Esophagus mucosa (tissue), 1 donor: ENCODE data around the gene MRPL32. TPM values are rescaled to one million over a fixed set of nuclear protein-coding genes. Genes with fewer than 3 reads are reported as not detected.
"Not testable (repeated sequence)": the region's sequence is repeated elsewhere in the genome, so short reads cannot be mapped to it uniquely, and the experiment has no call there.

Experiments
- ATAC-seq: fragments of 200-7000 bp; cut with Tn5 transposase; one replicate; pipeline ENCODE4 v1.9.1; 2020
- total RNA-seq: library from RNA; stranded (reverse); gene quantifications from one replicate; pipeline ENCODE4 v1.2.4, GENCODE V29; 2023
- donor health status: DM: yes; HTN: yes; CAD: no.

Gene MRPL32
- total RNA-seq = 41.2 TPM

DNA sequence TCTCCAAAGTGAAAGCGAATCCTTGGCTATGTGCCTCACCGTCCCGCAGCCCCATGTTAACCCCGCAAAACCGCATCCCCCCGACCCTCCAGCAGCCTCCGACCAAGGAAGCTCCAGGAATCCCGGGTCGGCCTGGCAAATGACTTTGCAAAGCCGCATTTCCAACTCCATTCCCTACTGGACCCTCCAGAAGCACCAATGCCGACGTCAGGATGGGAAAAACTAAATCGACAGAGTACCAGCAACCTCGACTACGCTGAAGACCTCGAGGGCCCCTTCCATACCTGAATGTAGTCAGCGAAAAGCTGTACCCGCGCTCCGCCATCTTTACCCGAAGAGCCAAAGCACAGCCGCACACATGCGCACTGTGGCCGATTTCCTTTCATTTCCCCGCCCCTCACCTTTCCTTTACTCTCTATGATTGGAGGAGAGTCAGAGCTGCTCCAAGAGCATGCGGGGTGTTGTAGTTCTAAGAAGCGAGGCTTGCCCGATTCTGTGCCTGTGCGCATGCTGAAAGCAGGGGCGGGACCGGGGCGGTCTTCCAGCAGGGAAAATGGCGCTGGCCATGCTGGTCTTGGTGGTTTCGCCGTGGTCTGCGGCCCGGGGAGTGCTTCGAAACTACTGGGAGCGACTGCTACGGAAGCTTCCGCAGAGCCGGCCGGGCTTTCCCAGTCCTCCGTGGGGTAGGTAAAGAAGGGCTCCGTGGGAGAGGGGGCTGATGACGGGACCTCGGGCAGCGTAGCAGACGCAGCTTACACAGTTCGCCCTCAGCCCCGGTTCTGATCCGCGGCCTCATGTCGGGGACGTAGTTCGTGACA, at the start of gene MRPL32, which contains the start of gene PSMA2:
Gene MRPL32 (plus strand): TSS at position 543 of the 818 bp plus-strand sequence. CDS start 11 bp downstream, at position 554.
Gene PSMA2 (minus strand): TSS at position 341 of the 818 bp plus-strand sequence. CDS start 16 bp downstream, at position 325.
- peak; percentile 100 for ATAC-seq

DNA sequence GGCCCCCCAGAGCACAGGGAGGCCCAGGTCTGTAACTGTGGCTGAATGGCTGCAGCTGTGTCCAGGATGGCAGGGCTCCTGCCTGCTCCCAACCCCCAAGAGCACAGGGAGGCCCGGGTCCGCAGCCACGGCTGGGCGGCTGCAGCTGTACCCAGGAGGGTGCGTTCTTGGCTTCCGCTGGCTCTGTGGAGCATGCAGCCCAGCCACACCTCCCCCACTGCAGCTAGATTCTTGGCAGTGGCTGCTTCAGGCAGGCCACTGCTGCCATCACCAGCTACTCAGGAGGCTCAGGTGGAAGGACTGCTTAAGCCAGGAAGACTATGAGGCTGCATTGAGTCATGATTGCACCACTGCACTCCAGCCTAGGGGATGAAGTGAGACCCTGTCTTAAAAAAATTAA, 48.2 kb upstream of the MRPL32 start:
- peak; percentile 63 for ATAC-seq

DNA sequence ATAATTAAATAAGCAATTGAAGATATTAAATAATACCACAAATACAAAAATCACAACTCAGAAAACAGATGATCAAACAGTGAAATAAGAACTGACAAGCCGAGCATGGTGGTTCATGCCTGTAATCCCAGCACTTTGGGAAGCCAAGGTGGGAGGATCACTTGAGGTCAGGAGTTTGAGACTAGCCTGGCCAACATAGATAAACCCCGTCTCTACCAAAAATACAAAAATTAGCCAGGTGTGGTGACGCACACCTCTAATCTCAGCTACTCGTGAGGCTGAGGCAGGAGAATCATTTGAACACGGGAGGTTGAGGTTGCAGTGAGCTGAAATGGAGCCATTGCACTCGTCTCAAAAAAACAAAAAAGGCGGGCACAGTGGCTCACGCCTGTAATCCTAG, 47.0 kb upstream of the MRPL32 start:
- ATAC-seq = not testable (repeated sequence)

DNA sequence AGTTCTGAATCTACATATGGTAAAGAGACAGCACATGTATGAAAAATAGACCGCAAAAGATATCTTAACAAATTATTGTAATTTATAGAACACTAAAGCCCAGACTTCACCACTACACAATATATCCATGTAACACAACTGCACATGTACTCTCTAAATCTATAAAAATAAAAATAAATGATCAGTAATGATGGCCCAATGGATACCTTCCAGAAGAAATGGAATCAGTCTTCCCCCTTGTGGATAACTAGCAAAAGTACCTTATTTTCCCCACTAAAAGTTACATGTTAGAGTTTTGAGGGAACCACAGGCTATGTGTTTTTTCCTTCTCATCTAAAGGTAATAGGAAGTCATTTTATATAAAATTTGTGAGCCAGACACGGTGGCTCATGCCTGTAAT, 46.0 kb upstream of the MRPL32 start:
- no peak for ATAC-seq

DNA sequence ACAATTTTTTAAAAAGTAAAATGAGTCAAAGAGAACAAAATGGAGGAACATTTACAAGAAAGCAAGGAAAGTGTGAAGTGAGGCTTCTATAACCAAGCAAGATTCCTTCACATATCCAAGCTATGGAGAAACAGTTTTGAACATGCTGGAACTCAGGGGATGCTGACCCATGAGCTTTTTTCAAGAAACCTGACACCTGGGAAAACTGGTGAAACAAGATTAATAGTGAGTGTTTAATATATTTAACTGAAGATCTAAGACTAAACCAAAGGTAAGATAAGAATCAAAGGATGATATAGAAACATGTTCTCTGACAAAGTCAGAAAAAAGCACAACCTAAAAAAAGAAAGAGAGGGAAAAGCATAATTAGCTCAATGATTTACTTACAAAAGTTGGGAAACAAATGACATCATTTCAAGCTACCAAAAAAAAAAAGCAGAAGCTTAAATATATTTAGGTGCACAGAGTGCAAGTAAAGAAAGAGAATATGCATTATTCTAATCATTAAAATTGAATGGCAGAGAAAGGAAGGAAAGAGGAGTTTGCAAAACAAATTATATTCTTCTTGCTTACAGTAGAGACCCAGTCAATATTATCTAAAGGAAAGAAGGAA, 45.2 kb upstream of the MRPL32 start:
- no peak for ATAC-seq

DNA sequence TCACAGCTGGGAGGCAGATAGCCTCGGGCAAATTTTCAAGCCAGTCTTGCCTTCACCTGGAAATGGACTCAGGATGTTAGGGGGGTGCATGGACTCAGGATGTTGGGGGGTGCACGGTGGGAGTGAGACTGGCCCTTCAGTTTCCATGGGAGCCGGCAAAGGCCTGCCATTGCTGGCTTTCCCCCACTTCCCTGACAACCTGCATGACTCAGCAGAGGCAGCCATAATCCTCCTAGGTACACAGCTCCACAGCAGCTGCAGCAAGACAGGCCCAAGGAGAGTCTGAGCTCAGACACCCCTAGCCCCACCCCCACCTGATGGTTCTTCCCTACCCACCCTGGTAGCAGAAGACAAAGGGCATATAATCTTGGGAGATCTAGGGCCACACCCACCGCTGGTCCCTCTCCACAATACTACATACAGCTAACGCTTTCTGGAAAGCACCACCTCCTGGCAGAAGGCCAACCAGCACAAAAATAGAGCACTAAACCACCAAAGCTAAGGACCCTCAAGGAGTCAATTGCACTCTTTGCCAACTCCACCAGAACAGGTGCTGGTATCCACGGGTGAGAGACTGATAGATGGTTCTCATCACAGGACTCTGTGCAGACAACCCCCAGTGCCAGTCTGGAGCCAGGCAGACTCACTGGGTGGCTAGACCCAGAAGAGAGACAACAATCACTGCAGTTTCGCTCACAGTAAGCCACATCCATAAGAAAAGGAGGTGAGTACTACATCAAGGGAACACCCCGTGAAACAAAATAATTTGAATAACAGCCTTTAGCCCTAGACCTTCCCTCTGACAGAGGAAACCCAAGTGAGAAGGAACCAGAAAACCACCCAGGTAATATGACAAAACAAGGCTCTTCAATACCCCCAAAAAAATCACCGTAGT, 38.6 kb upstream of the MRPL32 start:
- peak; percentile 35 for ATAC-seq

DNA sequence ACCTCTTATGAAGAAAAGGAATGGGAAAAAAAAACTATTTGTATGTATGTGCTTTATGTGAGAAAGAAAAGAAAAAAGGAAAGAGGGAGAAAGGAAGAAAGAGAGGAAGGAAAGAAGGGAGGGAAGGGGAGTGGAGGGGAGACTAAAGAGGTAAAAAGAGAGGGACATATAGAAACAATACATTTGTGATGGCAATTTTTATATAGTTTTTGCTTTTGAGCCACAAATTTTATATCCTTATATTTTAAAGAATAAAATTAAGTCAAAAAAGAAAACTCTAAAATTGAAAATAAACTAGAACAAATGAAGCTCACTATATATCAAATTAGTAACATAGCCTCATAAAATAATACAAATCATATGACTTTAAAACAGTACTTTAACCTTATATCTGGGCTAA, 31.3 kb upstream of the MRPL32 start:
- no peak for ATAC-seq

DNA sequence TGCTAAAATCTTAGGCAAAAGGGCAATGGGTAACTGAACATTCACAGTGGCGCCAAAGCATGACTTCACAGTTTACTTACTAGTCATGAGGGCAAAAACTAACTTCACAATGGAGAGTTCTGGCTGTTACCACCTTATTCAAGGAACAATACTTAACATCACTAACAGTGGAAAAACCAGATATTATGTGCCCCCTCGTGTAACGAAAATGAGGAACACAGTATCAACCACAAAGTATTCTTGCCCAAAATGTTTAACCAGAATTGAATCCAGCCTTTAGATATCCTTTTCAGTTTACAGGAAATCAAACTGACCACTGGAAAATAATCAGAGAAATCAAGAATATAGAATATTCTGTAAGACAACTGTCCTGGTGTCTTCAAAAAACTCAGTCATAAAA, 29.8 kb upstream of the MRPL32 start:
- no peak for ATAC-seq

DNA sequence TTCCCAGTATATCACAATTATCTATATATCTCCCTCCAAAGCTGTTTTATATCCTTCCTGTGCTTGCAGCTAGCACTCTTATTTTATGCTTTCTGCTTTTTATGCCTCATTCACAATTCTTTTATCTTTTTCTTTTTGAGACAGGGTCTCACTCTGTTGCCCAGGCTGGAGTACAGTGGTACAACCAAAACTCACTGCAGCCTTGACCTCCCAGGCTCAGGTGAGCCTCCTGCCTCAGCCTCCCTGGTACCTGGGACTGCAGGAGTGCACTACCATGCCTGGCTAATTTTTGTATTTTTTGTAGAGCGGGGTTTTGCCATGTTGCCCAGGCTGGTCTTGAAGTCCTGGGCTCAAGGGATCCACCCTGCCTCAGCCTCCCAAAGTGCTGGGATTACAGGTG, 26.0 kb upstream of the MRPL32 start:
- ATAC-seq = no peak

DNA sequence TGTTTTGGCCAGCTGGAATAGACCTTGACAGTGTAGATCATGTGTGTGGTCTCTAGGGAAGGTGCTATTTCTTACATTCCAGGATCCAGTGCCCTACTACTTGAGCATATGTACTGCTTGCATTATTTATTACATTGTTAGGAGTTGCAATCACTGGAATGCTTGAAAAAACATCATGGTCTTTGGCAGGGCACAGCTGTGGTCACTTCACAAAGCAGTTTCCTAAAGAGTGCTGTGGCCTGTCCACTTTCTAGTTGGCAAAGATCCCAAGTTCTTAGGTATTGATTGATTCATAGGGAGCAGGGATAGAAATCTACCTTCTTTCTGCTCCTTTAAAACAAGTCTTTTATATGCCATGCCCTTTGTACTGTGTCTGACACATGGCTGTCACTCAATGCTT, 24.9 kb upstream of the MRPL32 start:
- no peak for ATAC-seq

DNA sequence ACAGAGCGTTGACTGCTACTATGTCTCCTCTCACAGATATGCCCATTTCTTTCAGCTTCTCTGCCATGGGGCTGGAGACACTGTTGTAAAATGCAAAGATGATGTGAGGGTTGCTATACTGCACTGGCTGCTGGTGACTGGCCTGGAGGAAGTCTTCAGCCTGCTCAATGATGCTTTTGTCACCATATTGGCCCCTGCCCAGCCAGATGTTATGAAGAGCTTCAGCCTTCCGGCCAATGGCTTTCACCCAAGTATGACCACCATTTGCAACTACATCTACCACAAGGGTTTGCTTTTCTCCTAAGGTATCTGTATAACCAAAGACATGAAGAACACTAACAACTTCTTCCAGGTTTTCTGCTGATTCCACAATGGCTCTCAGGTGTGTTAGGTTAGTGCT, 21.9 kb upstream of the MRPL32 start:
- ATAC-seq = no peak

DNA sequence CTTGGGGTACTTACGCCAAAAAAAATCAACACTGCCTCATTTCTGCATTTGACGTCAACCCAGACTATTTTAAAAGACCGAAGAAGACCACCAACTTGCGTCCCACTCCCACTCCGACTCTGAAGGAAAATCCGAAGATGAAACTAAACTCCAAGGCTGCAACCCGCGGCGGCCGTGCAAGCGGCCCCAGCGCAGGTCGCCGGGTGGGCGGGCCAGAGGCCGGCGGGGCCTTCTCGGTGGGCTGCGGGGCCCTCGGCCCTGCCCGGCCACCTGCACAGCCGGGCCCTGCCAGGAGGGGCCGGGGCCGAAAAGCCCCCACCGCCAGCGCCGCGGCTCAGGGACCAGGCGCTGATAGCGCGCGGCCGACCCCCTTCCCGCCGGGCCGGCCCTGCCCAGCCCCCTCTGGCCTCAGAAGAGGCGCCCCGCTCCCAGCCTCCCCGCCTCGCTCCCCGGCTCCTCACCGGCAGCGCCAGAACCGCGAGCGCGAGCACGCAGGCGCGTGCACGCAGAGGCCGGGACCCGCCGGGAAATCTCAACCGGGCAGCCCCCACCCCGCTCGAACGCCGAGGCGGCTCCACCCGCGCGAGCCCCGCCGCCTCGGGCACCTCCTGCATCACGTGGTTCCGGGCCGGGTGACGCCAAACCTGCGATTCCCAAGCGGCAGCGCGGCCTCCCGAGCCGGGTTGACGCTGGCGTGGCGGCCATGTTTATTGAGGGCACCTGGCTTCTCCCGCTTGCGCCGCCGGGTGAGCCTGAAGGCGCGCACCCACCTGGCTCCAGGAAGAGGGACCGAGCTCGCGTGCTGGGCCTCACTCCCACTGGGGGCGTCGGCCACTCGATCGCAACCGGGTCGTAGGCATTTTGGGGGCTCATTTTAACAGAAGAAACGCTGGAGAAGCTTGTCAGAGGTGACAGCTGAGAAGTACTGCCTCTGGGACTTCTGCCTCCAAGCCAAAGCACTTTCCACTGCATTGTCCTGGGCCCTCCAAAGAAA, 20.4 kb upstream of the MRPL32 start, which contains the start of gene C7orf25:
Gene C7orf25 (minus strand): TSS at position 617 of the 994 bp plus-strand sequence. CDS start 1,170 bp downstream, outside the sequence.
- ATAC-seq = peak; percentile 95

DNA sequence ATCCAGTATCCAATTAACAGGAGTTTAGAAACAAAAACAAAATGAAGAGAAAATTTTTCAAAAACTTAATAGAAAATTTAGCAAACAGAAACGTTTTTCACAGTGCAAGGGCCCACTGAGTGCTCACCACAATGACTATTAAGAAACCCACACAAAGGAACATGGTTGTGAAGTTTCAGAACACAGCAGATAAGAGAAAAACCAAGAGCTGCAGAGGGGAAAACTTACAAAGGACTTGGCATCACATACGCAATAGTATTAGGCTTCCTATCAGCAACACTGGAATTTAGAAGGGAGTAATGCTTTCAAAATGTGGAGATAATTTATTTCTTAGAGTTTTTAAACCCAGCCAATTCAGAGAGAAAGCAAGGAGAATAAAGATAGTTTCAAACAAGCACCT, 18.6 kb upstream of the MRPL32 start:
- ATAC-seq = no peak

DNA sequence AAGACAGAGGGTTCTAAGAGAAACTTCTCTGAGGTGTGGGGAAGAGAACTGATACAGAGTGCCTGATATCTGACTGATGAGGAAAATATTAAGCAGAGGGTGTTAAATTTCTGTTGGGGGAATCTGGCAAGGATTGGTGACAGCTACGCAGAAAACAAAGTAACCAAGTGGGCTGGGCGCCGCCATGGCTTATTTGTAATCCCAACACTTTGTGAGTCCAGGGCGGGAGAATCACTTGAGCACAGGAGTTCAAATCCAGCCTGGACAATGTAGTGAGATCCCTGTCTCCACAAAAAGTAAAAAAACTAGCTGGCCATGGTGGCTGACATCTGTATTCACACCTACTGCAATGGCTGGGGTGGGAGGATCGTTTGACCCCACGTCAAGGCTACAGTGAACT, 18.2 kb upstream of the MRPL32 start:
- no peak for ATAC-seq

DNA sequence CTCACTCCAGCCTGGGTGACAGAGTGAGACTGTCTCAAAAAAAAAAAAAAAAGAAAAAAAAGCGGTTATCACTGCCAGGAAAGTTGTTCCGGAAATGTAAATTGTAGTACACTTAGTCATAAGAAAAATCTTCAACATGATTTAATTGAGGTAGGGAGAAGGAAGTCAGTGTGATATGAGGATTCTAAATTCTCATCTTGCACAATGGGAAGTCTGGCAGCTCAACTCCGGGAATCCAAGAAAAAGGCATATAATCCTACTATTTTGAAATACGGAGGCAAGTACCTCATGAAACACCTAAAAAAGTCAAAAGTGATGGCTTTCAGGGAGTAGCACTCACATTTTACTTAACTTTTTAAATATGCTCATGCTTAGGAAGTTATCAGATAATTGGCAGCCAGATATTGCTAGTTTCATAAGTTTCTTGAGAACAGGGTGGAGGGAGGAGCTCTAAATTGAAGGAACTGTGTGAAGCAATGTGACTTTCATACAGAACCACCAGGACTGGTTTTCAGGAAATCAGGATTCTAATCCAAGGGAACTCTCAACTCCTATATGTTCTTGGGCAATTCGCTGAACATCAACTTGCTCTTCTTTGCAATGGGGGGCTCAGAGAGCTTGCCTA, 17.6 kb upstream of the MRPL32 start:
- ATAC-seq = no peak

DNA sequence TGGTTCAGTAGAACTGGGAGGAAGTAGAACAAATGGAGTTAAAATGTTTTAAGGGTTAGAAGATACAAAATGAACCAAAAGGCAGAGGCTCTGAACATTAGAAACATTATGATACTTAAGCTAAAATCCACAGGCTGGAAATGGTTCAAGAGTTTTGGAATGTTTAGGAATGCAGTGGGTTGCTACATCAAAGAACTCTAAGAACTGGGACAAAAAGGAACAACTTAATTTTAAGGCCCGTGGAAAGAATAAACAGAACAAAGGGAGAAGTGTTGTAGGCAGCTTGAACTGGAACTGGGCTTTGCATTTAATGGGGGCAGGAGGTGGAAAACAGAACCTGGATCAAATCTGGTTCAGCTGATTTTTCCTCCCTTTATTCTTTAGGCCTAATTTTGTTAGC, 16.8 kb upstream of the MRPL32 start:
- no peak for ATAC-seq

DNA sequence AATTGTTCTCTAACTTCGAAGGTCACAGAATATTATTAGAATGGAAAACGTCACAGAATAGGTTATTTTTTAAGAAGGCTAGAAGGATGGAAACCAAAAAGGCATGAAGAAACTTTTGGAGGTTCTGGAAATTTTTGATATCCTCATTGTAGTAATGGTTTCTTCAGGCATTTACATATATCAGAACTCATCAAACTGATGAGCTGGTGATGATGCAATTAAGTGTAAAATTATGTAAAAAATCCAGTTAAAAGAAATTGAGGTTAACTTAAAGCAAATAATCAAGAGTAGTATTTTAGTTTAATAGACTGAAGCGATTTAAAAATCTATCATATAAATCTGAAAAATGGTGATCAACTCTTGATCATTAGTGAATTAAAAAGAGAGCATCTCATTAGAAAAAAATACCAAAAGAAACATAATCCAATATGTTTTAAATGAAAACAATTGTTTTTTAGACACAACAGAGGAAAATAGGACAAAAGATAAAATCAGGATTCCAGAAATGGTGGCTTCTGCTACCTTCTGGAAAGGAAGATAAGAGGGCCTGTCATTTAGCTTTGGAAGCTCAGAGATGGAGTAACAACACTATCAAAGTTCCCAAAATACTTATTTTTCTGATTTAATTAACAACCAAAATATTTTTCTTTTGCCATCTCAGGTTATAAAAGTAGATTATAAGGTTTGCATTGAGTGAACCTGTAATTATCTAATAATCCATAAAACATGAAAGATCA, 10.0 kb upstream of the MRPL32 start:
- ATAC-seq = no peak

DNA sequence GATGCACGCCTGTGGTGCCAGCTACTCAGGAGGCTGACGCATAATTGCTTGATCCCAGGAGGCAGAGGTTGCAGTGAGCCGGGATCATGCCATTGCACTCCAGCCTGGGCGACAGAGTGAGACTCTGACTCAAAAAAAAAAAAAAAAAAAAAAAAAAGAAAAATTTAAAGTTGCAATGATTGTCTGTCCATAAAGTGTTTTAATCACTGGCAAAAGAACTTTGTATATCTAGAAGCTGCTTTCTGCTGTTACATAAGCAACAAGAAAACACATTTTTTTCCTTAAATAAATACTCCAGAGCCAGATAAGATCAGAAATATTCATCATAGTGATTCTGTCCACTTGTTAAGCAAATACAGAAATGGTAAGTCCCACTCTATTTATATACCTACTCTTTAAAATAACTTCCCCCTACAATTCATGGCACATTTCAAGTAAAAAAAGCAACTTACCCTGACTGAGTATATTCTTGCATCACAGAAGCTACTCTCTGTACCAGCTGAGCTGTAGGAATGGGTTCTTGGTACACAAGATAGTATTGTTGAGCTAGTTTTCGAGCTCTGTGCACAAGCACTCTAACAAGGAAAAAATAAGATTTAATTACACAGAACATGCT, 7.8 kb upstream of the MRPL32 start:
- no peak for ATAC-seq

DNA sequence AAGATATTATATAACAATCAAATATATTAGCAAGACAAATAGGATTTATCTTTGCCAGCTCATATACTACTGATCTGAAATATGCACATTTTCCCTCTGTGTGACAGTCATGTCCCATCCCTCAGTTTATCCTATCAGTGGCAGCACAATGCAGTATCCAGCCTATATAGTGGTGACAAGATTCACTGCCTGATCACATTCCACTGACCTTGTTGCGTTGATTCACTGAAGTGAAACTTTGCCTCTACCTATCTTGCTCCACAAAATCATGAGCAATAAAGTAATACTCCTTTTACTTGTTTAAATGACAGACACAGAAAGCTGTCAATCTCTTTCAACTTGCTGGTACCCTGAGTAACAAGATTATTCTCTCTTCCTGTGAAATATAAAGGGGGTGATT, 6.5 kb upstream of the MRPL32 start:
- peak; percentile 28 for ATAC-seq

DNA sequence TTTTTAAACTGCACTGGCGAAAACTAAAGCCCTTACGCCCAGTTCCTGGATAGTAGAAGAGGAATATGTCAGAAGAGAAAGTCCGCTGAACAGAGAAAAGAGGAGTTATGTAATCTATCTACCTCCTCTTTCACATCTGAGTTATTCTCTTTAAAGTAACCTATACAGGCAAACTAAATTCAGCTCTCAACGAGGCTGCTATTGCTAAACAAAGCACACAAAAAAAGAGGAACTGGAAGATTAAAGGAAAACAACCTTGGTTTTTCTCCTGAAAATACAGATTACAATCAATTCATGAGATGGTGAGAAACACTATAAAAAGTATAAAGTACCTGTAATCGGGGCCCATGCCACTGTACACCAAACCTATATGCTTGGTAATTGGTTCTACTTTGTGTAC, 6.0 kb upstream of the MRPL32 start:
- ATAC-seq = no peak
